DOHH2 (cell line): ENCODE data around the gene CCDC17.
A peak's percentile ranks its signal among the peaks of the same experiment; 100 is the strongest.

Experiments used
- H3F3A ChIP-seq: fragments of 200-600 bp; sonication (generic), shearing (Covaris generic); 2 replicates; pipeline ENCODE4 v1.6.0; 2016; ENCODE audit warnings: antibody characterized with exemption, mild to moderate bottlenecking; ENCODE audit not compliant: control insufficient read depth, insufficient read depth
- H3K27ac ChIP-seq: fragments of 200-600 bp; sonication (generic); 2 replicates; pipeline ENCODE4 v1.5.1; 2014; ENCODE audit warnings: low read depth, mild to moderate bottlenecking, low read length, moderate library complexity
- H3K27me3 ChIP-seq: fragments of 200-600 bp; sonication (generic); 2 replicates; pipeline ENCODE4 v1.6.1; 2014; ENCODE audit warnings: mild to moderate bottlenecking, low read length, mixed read lengths; ENCODE audit not compliant: control insufficient read depth
- H3K36me3 ChIP-seq: fragments of 200-600 bp; sonication (generic); 2 replicates; pipeline ENCODE4 v1.6.1; 2014; ENCODE audit warnings: mild to moderate bottlenecking, low read length, moderate library complexity, mixed read lengths; ENCODE audit not compliant: control insufficient read depth
- H3K4me1 ChIP-seq: fragments of 200-600 bp; sonication (generic); 2 replicates; pipeline ENCODE4 v1.6.1; 2014; ENCODE audit warnings: mild to moderate bottlenecking, low read length, mixed read lengths; ENCODE audit not compliant: control insufficient read depth
- H3K4me2 ChIP-seq: fragments of 200-600 bp; sonication (generic); 2 replicates; pipeline ENCODE4 v1.6.0; 2014; ENCODE audit warnings: mild to moderate bottlenecking, low read length, moderate library complexity
- H3K4me3 ChIP-seq: fragments of 200-600 bp; sonication (generic); 2 replicates; pipeline ENCODE4 v1.5.1; 2014; ENCODE audit warnings: mild to moderate bottlenecking, low read length, mixed read lengths
- H3K79me2 ChIP-seq: fragments of 200-600 bp; sonication (generic); 2 replicates; pipeline ENCODE4 v1.6.1; 2014; ENCODE audit warnings: mild to moderate bottlenecking, low read length, mixed read lengths; ENCODE audit not compliant: control insufficient read depth
- H3K9me2 ChIP-seq: fragments of 200-600 bp; sonication (generic); replicated peaks from 2 replicates; pipeline ENCODE4 v1.6.1; 2014; ENCODE audit warnings: mild to moderate bottlenecking, low read length, mixed read lengths; ENCODE audit not compliant: control insufficient read depth
- H3K9me3 ChIP-seq: fragments of 200-600 bp; sonication (generic); 2 replicates; pipeline ENCODE4 v1.6.1; 2014; ENCODE audit warnings: antibody characterized with exemption, low read length, mixed read lengths; ENCODE audit not compliant: control insufficient read depth, insufficient read depth
- H4K20me1 ChIP-seq: fragments of 200-600 bp; sonication (generic); 2 replicates; pipeline ENCODE4 v1.6.0; 2014; ENCODE audit warnings: low read depth, mild to moderate bottlenecking, antibody characterized with exemption, low read length, moderate library complexity; ENCODE audit not compliant: control insufficient read depth, insufficient read depth
- EZH2phosphoT487 ChIP-seq: fragments of 200-600 bp; sonication (generic); IDR thresholded peaks from 2 replicates; pipeline ENCODE4 v1.6.1; 2017; ENCODE audit warnings: borderline replicate concordance, mild to moderate bottlenecking, antibody characterized with exemption, low read length, moderate library complexity, mixed read lengths
- TF ChIP-seq, protein P1 (sequence below): fragments of 200-600 bp; sonication (generic); IDR thresholded peaks from one replicate; pipeline ENCODE4 v1.5.1; 2014; ENCODE audit warnings: antibody characterized with exemption, mild to moderate bottlenecking, low read depth, low read length; ENCODE audit not compliant: poor library complexity, severe bottlenecking

Gene CCDC17

DNA sequence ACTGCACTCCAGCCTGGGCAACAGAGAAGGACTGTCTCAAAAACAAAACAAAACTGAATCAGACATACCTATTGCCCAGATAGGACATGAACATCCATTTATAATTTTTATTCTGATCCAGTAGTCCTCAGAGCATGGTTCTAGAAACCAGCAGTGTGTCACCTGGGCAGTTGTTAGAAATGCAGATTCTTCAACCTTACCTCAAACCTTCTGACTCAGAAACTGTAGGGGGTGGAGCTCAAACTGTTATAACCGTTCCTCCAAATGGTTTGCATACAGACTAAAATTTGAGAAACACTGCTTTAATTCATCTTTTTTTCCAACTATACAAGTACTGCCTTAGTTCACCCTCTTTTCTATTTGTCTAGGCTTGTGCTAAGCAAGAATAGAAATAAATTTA is 34.0 kb downstream of the CCDC17 start:
- H3K4me1 ChIP-seq, result peaks cover 39% of the 10 kb centered on the region
- H3K27ac ChIP-seq, result no peak overlapping the region
- peaks cover 100% of the 10 kb centered on the region for H3K79me2 ChIP-seq
- no peaks in the 10 kb centered on the region for H3K9me3 ChIP-seq
- H3K9me2 ChIP-seq, result no peaks in the 10 kb centered on the region
- no peak overlapping the region for H3K4me2 ChIP-seq
- TF ChIP-seq, protein P1, sequence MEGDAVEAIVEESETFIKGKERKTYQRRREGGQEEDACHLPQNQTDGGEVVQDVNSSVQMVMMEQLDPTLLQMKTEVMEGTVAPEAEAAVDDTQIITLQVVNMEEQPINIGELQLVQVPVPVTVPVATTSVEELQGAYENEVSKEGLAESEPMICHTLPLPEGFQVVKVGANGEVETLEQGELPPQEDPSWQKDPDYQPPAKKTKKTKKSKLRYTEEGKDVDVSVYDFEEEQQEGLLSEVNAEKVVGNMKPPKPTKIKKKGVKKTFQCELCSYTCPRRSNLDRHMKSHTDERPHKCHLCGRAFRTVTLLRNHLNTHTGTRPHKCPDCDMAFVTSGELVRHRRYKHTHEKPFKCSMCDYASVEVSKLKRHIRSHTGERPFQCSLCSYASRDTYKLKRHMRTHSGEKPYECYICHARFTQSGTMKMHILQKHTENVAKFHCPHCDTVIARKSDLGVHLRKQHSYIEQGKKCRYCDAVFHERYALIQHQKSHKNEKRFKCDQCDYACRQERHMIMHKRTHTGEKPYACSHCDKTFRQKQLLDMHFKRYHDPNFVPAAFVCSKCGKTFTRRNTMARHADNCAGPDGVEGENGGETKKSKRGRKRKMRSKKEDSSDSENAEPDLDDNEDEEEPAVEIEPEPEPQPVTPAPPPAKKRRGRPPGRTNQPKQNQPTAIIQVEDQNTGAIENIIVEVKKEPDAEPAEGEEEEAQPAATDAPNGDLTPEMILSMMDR, result no peak
- no peak for TF ChIP-seq EZH2phosphoT487
- no peak overlapping the region for H3K4me3 ChIP-seq
- peaks cover 94% of the 10 kb centered on the region for H3K36me3 ChIP-seq
- peaks cover 64% of the 10 kb centered on the region for H4K20me1 ChIP-seq
- H3F3A ChIP-seq, result peaks cover 7% of the 10 kb centered on the region; the same call in 1 of the 2 replicates
- no peaks in the 10 kb centered on the region for H3K27me3 ChIP-seq

DNA sequence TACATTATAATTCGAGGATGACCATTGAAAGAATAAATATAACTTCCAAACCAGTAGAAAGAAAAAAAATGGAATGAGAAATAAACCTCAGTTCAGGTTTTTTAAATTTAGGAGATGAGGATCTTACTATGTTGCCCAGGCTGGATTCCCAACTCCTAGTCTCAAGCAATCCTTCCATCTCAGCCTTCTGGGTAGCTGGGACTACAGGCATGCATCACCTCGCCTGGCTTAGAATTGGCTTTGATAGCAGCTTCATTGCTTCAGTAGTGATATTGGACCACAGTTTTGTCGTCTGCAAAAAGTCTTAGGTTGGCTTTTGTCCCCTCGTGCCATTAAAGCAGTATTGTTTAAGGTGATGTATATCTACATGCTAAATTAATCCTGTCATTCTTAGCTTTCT is 37.1 kb downstream of the CCDC17 start:
- H3K9me3 ChIP-seq, result no peaks in the 10 kb centered on the region
- H3F3A ChIP-seq, result peaks cover 14% of the 10 kb centered on the region
- H3K4me1 ChIP-seq, result peaks cover 53% of the 10 kb centered on the region
- H3K27me3 ChIP-seq, result no peaks in the 10 kb centered on the region
- peaks cover 70% of the 10 kb centered on the region for H3K36me3 ChIP-seq
- H3K9me2 ChIP-seq, result no peaks in the 10 kb centered on the region
- no peak overlapping the region for H3K27ac ChIP-seq
- H3K79me2 ChIP-seq, result peaks cover 83% of the 10 kb centered on the region
- peak overlapping the region; percentile 94 for H3K4me3 ChIP-seq
- TF ChIP-seq, protein P1, result no peak
- TF ChIP-seq EZH2phosphoT487, result no peak
- peak overlapping the region; percentile 94 for H3K4me2 ChIP-seq
- peaks cover 49% of the 10 kb centered on the region for H4K20me1 ChIP-seq

DNA sequence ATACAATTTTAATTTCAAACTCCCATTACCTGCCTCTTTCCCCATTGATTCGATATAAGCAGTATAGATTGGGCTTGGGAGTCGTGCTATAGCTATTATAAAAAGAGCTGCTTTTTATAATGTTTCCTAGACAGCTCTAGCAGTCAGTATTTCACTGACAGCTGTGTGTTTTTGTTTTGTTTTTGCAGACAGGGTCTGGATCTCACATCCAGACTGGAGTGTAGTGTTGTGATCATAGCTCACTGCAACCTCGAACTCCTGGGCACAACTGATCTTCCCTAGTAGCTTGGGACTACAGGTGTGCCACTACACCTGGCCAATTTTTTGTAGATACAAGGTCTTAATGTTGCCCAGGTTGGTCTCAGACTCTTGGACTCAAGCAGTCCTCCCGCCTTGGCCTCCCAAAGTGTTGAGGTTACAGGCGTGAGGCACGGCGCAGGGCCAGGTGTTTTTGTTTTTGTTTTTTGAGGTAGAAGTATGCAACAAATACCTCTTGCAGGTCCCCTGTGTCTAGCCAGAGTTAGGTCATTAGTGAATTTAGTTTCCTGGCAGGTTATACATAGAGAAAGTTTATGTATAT is 38.3 kb downstream of the CCDC17 start:
- Histone ChIP-seq H3K4me3 (peak overlapping the region; percentile 94), H3K27ac (no peak overlapping the region)

More for the DNA sequence above, 38.3 kb downstream of the CCDC17 start:
- TF ChIP-seq, protein P1, result no peak
- TF ChIP-seq EZH2phosphoT487, result no peak
- H3K36me3 ChIP-seq, result peaks cover 61% of the 10 kb centered on the region
- H3K9me2 ChIP-seq, result no peaks in the 10 kb centered on the region
- no peaks in the 10 kb centered on the region for H3K9me3 ChIP-seq
- peaks cover 72% of the 10 kb centered on the region for H3K79me2 ChIP-seq
- H3K27me3 ChIP-seq, result no peaks in the 10 kb centered on the region
- peaks cover 58% of the 10 kb centered on the region for H3K4me1 ChIP-seq
- peak overlapping the region; percentile 94 for H3K4me2 ChIP-seq
- H4K20me1 ChIP-seq, result peaks cover 44% of the 10 kb centered on the region
- peaks cover 11% of the 10 kb centered on the region for H3F3A ChIP-seq
